Measurements from ENCODE around the gene TGFBR2. TPM values are rescaled to one million over a fixed set of nuclear protein-coding genes. Genes with fewer than 3 reads are reported as not detected.

The TGFBR2 gene
- total RNA-seq, 1 experiment from 2014 or later, result 48.2 TPM

GRCh38 chr3:30645077-30645476 lies 38.7 kb downstream of the TGFBR2 start:
- Histone ChIP-seq H3K27me3 (ENCODE audit: low read length) (no peaks in the 10 kb centered on the region), H3K4me3 (ENCODE audit: low read length) (no peak overlapping the region), H3K36me3 (ENCODE audit: low read depth, low read length) (peaks cover 53% of the 10 kb centered on the region), H3K79me2 (ENCODE audit: low read length) (peaks cover 41% of the 10 kb centered on the region), H3K9me3 (ENCODE audit: low read length) (no peaks in the 10 kb centered on the region), H4K20me1 (ENCODE audit: low read length) (no peaks in the 10 kb centered on the region), H3K4me2 (ENCODE audit: low read length) (no peak overlapping the region), H3F3A (ENCODE audit: low read length, unreplicated experiment) (no peaks in the 10 kb centered on the region), H3K27ac (ENCODE audit: low read length) (no peak overlapping the region), H3K9ac (ENCODE audit: low read length) (no peak overlapping the region), H3K9me2 (replicated peaks; ENCODE audit: low read length) (no peaks in the 10 kb centered on the region), H3K4me1 (ENCODE audit: insufficient read depth, low read length) (no peaks in the 10 kb centered on the region), H2AFZ (ENCODE audit: low read length) (no peak overlapping the region)
- CTCF ChIA-PET, result no interaction called here
- ATAC-seq (no peak), DNase-seq (no peak)
- POLR2A ChIA-PET (ENCODE audit: unreplicated experiment), result no interaction called here
- no TSS peak for BruUV-seq (replicated peaks)
- no peak for TF ChIP-seq EZH2phosphoT487 (IDR thresholded peaks at IDR 0.05; ENCODE audit: borderline replicate concordance, low read length)
- no peak for TF ChIP-seq CTCF (conservative IDR thresholded peaks at IDR 0.05; ENCODE audit: low read depth, low read length)
- TF ChIP-seq EZH2 (IDR thresholded peaks at IDR 0.05; ENCODE audit: low read length, unreplicated experiment), result no peak
- intact Hi-C loops (cut with micrococcal nuclease), result no loop called here

DNA sequence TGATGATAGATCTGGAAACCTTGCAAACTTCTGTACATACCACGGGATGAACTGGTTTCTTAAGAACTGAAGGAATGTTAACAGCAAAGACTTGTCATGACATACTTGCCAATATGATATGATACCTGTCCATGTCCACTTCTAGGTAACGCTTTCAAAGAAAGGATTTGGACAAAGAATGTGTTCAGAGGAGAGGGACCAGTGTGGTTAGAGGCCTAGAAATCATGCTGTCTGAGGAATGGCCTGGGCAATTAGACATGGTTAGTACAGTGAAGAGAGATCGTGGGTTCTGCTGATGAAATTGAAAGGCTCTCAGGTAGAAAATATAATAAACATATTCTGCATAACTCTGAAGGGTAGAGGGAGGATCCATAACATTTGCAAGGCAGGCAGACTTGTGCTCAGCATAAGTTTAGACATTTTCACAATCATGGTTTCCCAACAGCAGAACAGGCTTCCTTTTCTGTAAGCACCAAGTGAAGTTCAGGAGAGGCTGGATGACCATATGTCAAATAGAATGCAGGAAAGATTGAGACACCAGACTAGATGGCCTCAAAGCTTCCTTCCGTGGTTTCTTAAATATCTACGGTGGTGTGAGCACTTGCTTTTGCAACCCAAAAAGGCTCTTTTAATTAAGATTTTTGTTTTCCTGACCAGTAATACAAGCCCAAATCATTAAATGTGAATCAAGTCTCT lies 39.9 kb downstream of the TGFBR2 start:
- Histone ChIP-seq H4K20me1 (ENCODE audit: low read length) (no peaks in the 10 kb centered on the region), H3K79me2 (ENCODE audit: low read length) (peaks cover 29% of the 10 kb centered on the region), H3K4me3 (ENCODE audit: low read length) (no peak overlapping the region), H3K9ac (ENCODE audit: low read length) (no peak overlapping the region), H3K9me2 (replicated peaks; ENCODE audit: low read length) (no peaks in the 10 kb centered on the region), H3K27ac (ENCODE audit: low read length) (no peak overlapping the region), H3F3A (ENCODE audit: low read length, unreplicated experiment) (no peaks in the 10 kb centered on the region), H3K4me2 (ENCODE audit: low read length) (no peak overlapping the region), H3K36me3 (ENCODE audit: low read depth, low read length) (peaks cover 66% of the 10 kb centered on the region), H3K4me1 (ENCODE audit: insufficient read depth, low read length) (no peaks in the 10 kb centered on the region), H3K27me3 (ENCODE audit: low read length) (no peaks in the 10 kb centered on the region), H3K9me3 (ENCODE audit: low read length) (no peaks in the 10 kb centered on the region), H2AFZ (ENCODE audit: low read length) (no peak overlapping the region)
- DNase-seq (no peak), ATAC-seq (no peak)
- ChIA-PET CTCF (no interaction called here), POLR2A (ENCODE audit: unreplicated experiment) (interaction anchor here (0.7 kb wide), 1 partner anchor 31 kb away, joined by 3 read pairs; no protein-coding TSS in a partner anchor)
- TSS peak; percentile 20 for BruUV-seq (replicated peaks)
- intact Hi-C loops (cut with micrococcal nuclease), result no loop called here
- TF ChIP-seq CTCF (conservative IDR thresholded peaks at IDR 0.05; ENCODE audit: low read depth, low read length), result no peak
- no peak for TF ChIP-seq EZH2phosphoT487 (IDR thresholded peaks at IDR 0.05; ENCODE audit: borderline replicate concordance, low read length)
- TF ChIP-seq EZH2 (IDR thresholded peaks at IDR 0.05; ENCODE audit: low read length, unreplicated experiment), result no peak

All from PC-3 (cell line).